HG03565 (cell line): ENCODE measurements around the gene GALNT17.

Experiments used
- ATAC-seq: cut with Tn5 transposase; IDR thresholded peaks from one replicate; pipeline ENCODE4 v1.9.1; 2021; ENCODE audit warnings: mild to moderate bottlenecking, moderate library complexity; ENCODE audit not compliant: unreplicated experiment

GALNT17 gene

DNA sequence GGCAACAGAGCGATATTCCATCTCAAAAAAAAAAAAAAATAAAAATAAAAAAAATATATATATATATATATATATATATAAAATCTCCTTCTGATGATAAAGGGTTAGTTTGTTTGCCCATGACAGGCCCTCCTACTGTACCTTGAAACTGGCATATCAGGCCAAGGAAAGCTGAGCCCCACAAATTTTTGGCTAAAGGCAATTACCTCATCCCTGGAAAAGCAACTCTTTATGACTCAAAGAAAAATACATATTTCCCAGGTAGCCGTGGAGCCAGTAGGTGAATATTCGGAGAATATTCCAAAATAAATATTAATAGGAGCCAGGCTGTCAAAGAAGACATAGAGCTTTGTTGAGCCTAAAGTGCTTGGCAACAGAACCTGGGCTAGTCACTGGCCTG, 245.1 kb downstream of the GALNT17 start:
- no peak for ATAC-seq

DNA sequence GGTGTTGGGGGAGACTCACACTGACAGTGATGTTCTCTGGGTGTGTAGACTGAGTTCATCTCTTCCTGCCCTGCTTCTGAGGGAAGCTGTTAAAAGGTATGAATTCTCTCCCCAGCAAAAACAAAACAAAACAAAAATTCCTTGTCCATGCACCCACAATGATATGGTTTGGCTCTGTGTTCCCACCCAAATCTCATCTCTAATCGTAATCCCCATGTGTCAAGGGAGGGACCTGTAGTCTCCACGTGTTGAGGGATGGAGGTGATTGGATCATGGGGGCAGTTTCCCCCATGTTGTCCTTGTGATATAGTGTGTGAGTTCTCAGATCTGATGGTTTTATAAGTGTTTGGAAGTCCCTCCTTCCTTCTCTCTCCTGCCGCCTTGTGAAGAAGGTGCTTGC, 245.5 kb downstream of the GALNT17 start:
- no peak for ATAC-seq

DNA sequence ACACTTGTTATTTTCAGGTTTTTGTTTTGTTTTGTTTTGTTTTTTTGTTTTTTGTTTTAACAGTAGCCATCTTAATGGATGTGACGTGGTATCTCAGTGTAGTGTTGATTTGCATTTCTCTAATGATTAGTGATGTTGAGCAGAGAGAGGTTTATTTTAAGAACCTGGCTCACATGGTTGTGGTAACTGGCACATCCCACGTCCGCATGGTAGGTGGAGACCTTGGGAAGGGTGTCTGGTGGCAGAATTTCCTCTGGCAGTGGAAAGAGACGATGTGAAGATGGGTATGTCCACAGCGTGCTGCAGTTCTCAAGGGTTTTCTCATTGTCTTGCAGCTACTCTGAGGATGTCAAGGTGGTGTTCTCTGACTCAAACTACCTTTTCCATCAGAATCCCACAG, 252.2 kb downstream of the GALNT17 start:
- ATAC-seq = no peak

DNA sequence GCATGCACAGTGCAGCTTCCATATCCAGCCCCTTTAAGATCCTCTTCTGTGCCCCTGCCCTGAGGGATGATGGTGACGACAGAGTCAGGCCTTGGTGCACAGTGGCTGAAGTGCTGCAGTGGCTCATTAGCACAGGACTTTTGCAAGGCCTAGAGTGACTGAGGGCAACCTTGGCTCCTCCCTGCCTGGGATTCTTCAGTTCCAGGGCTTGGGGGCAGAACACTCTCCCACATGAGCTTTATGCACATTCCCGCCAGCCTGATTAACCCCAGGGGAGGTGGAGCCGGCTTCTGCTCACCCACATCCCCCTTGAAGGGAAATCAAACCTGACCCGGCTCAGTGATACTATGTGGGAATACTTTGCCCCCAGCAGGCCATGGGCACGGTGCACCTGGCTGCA, 253.4 kb downstream of the GALNT17 start:
- no peak for ATAC-seq

DNA sequence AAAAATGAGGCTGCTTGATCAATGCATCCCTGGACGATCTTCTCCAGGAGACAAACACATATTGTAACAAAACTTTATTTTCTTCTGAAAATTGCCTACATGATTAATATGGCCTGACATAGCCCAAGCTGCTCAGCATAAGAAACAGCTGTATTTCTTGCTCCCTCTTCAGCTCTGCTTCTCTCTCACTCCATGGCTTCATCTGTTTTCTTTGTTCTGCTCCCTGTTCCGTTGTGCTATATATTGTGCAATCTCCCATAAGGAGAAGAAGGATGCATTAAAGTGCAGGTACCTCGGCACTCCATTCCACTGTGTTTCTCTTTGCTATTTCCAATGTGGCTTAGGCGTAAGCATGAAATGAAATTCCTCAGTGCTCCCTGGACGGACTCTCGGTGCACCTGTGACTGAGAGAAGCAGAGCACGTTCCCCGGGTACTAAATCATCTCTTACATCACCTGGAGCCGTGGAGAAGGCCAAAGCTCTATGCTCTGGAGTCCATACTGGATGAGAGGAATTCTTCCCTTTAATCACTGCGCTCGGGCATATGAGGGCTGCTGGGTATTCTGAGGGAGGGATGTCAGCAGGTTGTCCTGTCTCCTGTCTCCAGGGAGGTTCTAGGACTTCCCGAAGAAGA, 254.3 kb downstream of the GALNT17 start:
- ATAC-seq = no peak

DNA sequence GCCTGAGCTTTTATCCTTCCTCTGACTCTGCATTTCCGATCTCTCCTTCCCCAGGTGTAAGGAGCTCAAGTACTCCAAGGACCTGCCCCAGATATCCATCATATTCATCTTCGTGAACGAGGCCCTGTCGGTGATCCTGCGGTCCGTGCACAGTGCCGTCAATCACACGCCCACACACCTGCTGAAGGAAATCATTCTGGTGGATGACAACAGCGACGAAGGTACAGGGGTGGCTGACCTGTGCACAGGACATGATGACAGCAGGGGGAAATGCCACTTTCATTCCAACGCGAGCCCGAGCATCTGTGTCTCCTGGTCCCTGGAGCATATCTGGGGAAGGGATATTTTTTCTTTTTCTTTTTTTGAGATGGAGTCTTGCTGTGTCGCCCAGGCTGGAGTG, 256.2 kb downstream of the GALNT17 start:
- ATAC-seq = no peak

DNA sequence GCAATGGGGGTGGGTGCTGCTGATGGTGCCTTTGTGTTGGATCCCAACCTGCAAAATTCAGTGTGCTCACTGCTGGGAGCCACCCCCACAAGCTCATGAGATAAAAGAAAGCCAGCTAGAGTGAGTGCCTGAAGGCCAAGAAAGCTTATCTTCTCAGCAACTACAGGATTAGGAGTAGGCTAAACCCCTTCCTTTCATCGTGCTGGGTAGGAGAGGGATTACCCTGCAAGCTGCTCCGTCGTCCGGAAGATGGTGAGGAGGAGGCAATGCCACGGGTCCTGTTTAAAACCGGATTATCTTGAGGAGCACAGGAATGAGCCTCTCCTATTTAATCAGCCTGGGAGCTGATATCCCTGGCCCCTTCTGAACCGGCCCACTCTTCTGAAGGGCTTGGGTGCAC, 258.0 kb downstream of the GALNT17 start:
- no peak for ATAC-seq

DNA sequence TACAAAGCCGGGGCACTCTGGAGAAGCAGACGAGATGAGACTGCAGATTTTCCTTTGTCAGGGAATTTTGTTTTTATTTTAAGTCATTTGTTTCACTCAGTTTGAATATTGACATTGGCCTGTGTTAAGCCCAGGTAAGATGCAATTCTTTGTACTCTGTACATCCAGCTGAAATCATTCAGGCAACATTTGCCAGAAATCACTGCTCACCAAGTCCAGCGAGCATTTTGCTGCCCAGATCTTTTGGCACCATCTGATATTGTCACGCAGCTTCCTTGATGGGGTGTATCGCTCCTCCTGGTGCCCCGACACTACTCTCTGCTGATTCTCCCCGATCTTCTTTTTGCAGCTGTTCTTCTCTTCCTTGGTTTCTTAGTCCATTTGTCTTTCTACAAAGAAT, 261.7 kb downstream of the GALNT17 start:
- ATAC-seq = no peak

DNA sequence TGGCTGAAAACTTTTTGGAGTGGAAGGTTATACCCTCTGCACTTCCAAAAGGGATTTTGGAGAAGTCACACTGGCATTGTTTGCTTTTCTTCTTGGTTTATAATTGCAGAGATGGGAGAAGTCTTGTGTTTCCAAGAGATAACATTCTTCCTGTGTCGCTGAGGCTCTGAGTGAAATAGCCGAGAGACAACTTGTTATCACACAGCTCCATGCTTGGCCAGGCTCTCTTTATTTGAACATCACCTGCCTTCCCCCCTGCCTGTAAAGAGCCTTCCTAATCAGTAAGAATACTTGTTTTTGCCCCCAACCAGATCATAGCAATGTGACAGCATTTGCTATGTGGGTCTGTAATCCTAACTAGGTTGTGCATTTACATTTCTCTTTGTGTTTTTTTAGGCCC, 270.7 kb downstream of the GALNT17 start:
- no peak for ATAC-seq

DNA sequence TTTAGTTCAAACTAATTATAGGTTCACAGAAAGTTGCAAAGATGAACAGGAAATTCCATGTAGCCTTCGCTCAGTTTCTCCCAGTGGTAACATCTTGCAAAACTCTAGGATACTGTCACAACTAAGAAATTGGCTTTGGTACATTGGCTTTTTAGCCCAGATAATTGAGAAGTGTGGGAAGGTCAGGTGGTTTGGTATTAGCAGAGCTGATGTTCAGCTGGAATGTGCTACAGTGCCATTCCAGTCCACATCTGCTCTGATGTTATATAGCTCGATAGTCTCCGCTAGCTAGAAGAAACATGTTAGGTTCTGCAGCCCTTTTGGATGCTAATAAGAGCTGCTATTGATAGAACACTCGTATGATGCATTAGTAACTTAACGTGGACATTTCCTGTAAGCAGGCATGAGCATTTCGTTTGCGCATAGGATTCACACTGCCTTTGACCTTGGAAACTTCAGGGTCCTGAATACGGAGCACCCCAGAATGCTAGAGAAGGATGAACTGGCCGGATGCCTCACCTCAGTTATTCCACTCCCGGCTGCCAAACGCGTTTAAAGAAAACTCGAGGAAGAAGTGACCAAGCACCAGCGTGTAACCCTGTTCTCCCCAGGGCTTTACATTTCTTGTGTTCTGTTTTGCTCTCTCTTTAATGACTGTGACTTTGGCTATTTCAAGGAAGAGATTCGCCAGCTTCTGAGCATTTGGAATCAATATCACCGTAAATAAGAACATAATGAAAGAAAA, 271.4 kb downstream of the GALNT17 start:
- no peak for ATAC-seq

DNA sequence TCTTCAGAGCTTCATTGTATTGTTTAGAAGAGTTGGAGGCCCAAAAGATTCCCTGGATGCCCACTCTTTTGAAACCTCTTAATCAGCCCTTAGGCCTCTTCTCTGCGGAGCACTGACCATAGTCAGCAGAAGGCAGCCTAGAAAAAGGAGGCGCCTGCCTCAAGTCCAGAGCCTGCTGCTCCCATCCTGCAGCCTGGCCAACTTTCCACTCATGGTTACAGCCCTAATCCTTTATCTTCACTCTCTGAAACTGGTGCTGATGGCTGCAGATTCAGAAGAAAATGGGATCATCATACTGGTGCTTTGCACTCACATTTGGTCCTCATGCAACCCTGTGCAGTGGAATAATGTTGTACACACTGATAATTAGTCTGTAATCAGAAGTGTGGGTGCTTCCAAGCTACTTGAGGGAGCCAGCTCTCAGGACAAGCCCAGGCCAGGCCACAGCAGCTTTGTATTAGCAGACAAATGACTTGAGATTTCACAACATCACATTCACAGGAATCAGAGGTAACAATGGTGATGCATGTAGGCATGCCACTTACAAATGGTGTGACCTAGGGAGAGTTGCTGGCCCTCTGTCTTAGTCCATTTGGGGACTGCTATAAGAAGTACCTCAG, 272.9 kb downstream of the GALNT17 start:
- ATAC-seq = no peak

DNA sequence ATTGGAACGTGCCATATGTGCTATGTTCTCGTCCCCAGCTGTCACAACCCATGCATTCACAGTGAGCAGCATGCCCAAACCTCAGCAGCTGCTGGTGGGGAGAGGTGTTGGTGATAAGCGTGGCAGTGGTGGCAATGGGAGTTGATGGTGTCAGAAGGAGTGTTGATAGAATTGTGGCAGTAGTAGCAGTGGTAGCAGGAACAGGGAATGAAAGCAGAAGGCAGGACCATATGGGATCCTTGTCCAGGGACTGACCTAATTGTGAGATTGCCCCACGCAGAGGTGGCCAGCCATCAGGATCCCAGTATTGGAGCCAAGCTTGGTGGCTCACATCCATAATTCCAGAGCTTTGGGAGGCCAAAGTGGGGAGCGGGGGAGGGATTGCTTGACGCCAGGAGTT, 276.3 kb downstream of the GALNT17 start:
- ATAC-seq = no peak

DNA sequence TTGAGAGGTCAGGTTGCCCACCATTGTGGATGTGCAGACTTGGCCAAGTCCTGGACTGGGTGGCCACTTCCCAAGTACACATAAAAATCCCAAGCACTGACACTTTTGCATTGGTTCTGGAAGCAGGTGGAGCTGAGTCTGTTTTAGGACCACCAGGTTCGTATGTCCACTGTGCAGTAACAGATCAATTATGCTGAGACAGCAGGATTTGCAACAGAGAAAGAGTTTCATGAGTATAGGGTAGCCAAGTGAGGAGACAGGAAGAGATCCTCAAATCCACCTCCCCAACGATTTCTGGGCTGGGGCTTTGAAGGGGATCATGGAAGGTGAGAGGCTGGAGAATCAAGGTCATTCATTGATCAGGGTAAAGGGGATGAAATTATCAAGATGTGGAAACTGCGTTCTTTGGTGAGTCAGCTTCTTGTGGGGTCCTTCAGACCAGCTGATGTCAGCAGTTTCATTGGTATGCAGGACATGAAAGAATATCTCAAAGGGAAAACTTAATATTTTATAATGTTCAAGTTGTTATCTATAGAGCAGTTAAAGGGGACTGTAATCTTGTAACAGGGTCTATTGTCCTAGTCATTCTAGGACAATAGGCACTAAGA, 277.7 kb downstream of the GALNT17 start:
- ATAC-seq = no peak

DNA sequence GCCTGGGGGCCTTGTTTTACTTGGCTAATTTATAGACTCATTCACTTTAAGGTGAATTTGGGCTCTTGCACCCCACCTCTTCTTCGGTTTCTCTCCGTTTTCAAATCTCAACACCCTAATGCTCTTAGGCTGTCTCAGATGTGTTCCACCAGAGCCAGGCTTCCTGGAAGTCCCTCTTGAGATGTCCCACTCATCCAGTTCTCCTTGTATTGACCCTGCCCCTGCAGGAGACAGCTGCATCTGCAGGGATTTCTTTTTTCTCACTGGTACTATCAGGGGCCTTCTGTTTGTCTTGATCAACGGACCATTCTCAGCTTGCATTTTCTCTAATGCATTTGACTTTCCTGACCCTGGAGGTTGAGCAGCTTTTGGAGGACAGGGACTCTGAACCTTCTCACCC, 279.5 kb downstream of the GALNT17 start:
- no peak for ATAC-seq

DNA sequence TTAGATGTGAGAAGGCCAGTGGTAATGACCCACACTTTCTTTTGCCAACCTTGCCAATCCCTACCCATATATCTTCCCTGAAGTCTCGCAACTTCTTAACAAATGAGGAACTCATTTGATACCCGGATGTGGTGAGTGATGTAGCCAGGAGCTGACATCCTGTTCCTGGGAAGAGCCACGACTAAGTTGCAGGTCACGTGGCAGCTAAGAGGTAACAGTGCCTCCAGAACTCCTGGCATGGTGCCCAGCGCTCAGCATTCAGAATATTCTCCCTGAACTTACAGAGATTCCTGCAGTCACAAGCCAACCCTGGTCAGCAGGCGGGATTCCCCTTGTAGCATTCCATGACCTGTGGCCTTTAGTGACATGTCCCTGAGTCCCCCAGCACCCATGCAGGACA, 282.5 kb downstream of the GALNT17 start:
- no peak for ATAC-seq

DNA sequence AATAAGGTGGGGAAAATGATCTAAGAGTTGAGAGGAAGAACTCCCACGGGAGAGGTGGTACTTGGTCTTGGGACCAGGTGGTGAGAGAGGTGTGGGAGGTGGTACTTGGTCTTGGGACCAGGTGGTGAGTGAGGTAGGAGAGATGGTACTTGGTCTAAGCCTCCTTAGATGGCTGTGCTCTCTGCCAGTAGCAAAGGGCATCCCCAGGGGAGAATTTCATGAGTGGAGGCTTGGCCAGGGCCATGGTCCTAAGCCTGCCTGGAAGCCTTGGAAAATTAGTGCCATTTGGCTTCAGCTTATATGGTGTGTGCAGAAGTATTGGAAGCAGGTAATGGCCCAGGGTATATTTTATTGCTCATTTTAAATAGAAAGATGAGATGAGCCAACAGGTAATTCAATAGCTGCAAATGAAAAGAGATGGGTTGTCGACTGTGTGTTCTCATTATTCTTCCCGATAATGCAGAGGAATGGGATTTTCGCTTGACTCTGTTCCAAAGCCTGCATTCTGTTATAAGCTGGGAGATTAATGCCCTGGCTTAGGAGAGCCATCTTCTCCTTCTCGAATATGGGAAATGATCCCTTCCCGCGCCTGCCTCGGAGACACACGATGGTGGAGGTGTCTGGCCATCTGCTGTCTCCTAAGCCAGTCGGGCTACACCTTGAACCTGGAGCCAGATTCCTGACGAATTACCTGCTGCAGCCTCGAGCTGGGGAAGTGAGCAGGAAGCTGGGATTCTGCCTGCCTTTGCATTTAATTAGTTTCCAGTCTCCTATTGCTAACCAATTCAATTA, 287.8 kb downstream of the GALNT17 start:
- no peak for ATAC-seq

DNA sequence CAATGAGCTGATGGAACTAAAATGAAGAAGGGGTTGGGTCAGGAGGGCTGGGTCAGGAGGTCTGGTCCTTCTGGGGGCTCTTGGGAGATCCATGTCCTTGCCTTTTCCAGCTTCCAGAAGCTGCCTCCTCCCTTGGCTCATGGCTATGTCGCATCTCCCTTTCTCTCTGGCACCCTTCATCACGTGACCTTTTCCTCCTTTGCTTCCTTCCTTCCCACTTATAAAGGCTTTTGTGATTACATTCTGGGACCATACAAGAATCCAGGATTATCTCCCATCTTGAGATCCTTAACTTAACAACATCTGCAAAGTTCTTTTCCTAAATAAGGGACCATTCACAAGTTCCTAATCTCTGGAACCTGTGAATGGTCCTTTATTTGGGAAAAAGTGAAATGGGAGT, 290.2 kb downstream of the GALNT17 start:
- no peak for ATAC-seq

DNA sequence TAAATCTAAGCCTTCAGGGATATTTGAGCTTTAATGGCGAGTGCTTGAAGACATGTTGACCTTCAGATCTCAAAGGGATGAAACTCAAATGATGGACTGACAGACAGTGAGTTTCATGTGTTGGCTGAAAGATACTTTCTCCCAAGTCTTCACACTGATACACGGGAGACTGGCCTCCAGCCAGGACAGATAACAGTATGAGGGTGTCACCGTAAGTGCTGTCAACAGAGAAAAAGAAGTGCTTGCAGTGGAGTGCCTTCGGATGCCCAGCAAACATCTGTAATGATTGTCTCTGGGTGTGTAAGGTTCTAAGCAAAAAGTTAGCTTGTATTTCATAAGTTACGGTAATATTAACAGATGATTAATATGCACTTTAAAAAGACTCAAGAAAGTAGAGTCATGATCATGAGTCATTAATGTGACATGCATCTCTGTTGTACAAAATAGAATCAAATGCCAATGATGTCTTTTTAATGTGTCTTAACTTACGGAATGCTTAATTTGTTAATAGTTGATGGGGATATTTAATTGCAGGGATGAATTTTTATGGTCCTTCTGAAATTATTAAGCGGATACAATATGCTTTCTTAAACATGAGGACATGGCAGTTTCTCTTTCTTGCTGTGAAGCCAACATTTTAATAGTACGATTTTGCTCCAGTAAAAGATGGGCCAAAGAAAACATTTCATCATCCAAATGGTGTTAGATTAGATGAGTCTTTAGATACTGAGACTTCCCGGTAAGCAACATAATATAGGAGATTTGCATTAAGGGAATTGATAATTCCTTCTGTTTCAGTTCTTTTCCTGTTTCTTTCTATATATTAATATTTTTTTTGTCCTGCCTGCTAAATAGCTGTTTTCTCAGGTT, 292.5 kb downstream of the GALNT17 start:
- ATAC-seq = no peak

DNA sequence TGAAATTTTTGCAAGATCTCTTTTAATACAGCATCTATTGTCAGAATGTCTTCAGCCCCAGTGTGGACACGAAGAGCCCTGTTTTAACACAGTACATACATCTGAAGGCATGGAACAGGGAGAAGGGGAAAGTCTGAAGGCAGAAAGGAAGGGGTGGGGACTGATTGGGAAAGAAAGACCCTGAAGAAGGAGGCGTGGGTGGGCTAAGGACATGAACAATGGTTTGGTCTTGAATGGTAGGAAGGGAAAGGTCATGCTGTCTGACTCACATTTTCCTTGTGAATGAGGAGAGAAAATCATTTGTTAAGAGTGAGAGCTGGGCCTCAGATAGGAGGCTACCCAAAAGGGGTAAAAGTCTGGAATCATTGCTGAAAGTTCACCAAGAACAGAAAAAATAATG, 297.1 kb downstream of the GALNT17 start:
- ATAC-seq = no peak

DNA sequence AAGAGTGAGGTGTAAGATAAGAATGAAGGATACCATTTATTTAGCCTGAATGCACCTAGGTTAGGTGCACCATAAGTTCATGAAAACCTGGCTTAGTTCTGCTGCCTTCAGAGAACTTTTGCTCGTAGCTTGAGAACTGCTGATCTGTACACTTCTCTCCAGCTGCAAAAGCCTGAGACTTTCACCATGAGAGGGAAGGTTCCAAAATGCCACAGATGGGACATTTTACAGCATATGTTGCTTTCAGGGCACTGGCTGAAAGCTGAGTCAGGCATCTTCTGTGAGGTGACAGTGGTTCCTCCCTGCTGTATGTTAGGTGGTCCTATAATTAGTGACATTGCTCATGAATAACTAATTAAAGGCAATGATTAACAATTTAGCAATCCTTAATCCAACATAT, 298.3 kb downstream of the GALNT17 start:
- ATAC-seq = no peak
